Effector memory CD8-positive, alpha-beta T cell (primary cell): ENCODE results near the gene LDLRAD4.

Source experiments
- ATAC-seq: fragments of 150-1000 bp; cut with Tn5 transposase; replicated peaks from 2 replicates; pipeline ENCODE4 v1.10.0; 2021; ENCODE audit warnings: mild to moderate bottlenecking, moderate library complexity
- DNase-seq, 3 experiments: peaks; one replicate each; pipeline ENCODE4 v3.0.0; 2021
- H3K27ac Mint-ChIP-seq, 2 donors: one replicate each; pipeline ENCODE4 v1.8.0; 2022; ENCODE audit warnings: mild to moderate bottlenecking in 2 of 2, mixed read lengths in 2 of 2, moderate library complexity in 2 of 2
- H3K27me3 Mint-ChIP-seq, 2 donors: one replicate each; pipeline ENCODE4 v1.8.0; 2022; ENCODE audit warnings: mixed read lengths in 2 of 2
- H3K36me3 Mint-ChIP-seq: one replicate; pipeline ENCODE4 v1.8.0; 2022; ENCODE audit warnings: mild to moderate bottlenecking, moderate library complexity, mixed read lengths; ENCODE audit not compliant: insufficient read depth
- H3K4me1 Mint-ChIP-seq, 2 donors: one replicate each; pipeline ENCODE4 v1.8.0; 2022; ENCODE audit warnings: low read depth in 2 of 2, mixed read lengths in 2 of 2
- H3K4me3 Mint-ChIP-seq, 2 donors: one replicate each; pipeline ENCODE4 v1.8.0; 2022; ENCODE audit warnings: mild to moderate bottlenecking in 2 of 2, mixed read lengths in 2 of 2, moderate library complexity in 2 of 2
- H3K9me3 Mint-ChIP-seq, 2 donors: one replicate each; pipeline ENCODE4 v1.8.0; 2022; ENCODE audit warnings: mixed read lengths in 2 of 2

Gene LDLRAD4

GRCh38 chr18:13185675-13186198 is 32.8 kb upstream of the LDLRAD4 start:
- Mint-ChIP-seq H3K36me3 (peaks cover 3% of the 10 kb centered on the region), H3K4me3 (no peak overlapping the region), H3K27ac (no peak overlapping the region), H3K9me3 (no peaks in the 10 kb centered on the region), H3K4me1 (no peaks in the 10 kb centered on the region), H3K27me3 (peaks cover 37 to 48% of the 10 kb centered on the region in 2 donors)
- ATAC-seq (no peak), DNase-seq (no peak)

GRCh38 chr18:13186687-13187086 is 31.9 kb upstream of the LDLRAD4 start:
- no peaks in the 10 kb centered on the region for H3K9me3 Mint-ChIP-seq
- ATAC-seq: no peak

GRCh38 chr18:13187498-13187897 is 31.1 kb upstream of the LDLRAD4 start:
- H3K4me1 Mint-ChIP-seq: no peaks in the 10 kb centered on the region
- H3K4me3 Mint-ChIP-seq: no peak overlapping the region
- H3K27me3 Mint-ChIP-seq: peaks cover 20 to 34% of the 10 kb centered on the region in 2 donors
- peaks cover 2% of the 10 kb centered on the region for H3K36me3 Mint-ChIP-seq
- DNase-seq: no peak
- no peaks in the 10 kb centered on the region for H3K9me3 Mint-ChIP-seq
- no peak for ATAC-seq
- H3K27ac Mint-ChIP-seq: no peak overlapping the region

More at GRCh38 chr18:13186687-13187086, 31.9 kb upstream of the LDLRAD4 start:
- peaks cover 28 to 42% of the 10 kb centered on the region in 2 donors for H3K27me3 Mint-ChIP-seq
- DNase-seq: no peak
- H3K27ac Mint-ChIP-seq: no peak overlapping the region
- H3K4me3 Mint-ChIP-seq: no peak overlapping the region
- H3K36me3 Mint-ChIP-seq: peaks cover 3% of the 10 kb centered on the region
- H3K4me1 Mint-ChIP-seq: no peaks in the 10 kb centered on the region

GRCh38 chr18:13191031-13191430 is 27.5 kb upstream of the LDLRAD4 start:
- Mint-ChIP-seq H3K9me3 (no peaks in the 10 kb centered on the region), H3K27me3 (peaks cover 9 to 22% of the 10 kb centered on the region in 2 donors), H3K4me1 (no peaks in the 10 kb centered on the region), H3K36me3 (no peaks in the 10 kb centered on the region), H3K27ac (no peak overlapping the region), H3K4me3 (no peak overlapping the region)
- DNase-seq: no peak
- ATAC-seq: no peak

- Mint-ChIP-seq H3K36me3 (no peaks in the 10 kb centered on the region), H3K27ac (no peak overlapping the region), H3K9me3 (no peaks in the 10 kb centered on the region), H3K4me1 (no peaks in the 10 kb centered on the region), H3K27me3 (peaks cover 9 to 22% of the 10 kb centered on the region in 2 donors), H3K4me3 (no peak overlapping the region)
- ATAC-seq (no peak), DNase-seq (no peak)
Observed at GRCh38 chr18:13191779-13192178, 26.8 kb upstream of the LDLRAD4 start.

GRCh38 chr18:13192970-13193369 is 25.6 kb upstream of the LDLRAD4 start:
- ATAC-seq (no peak), DNase-seq (no peak)
- H3K36me3 Mint-ChIP-seq: no peaks in the 10 kb centered on the region
- H3K9me3 Mint-ChIP-seq: peaks cover 0 to under 1% of the 10 kb centered on the region in 2 donors
- no peaks in the 10 kb centered on the region for H3K4me1 Mint-ChIP-seq
- no peak overlapping the region for H3K4me3 Mint-ChIP-seq
- peaks cover 12 to 24% of the 10 kb centered on the region in 2 donors for H3K27me3 Mint-ChIP-seq
- no peak overlapping the region for H3K27ac Mint-ChIP-seq

GRCh38 chr18:13194239-13194638 is 24.3 kb upstream of the LDLRAD4 start:
- Mint-ChIP-seq H3K9me3 (peaks cover 3 to 13% of the 10 kb centered on the region in 2 donors), H3K4me1 (no peaks in the 10 kb centered on the region), H3K27me3 (peaks cover 25 to 33% of the 10 kb centered on the region in 2 donors), H3K36me3 (no peaks in the 10 kb centered on the region), H3K4me3 (no peak overlapping the region), H3K27ac (no peak overlapping the region)
- no peak for ATAC-seq
- no peak for DNase-seq

- Mint-ChIP-seq H3K36me3 (no peaks in the 10 kb centered on the region), H3K27ac (no peak overlapping the region), H3K9me3 (peaks cover 9 to 25% of the 10 kb centered on the region in 2 donors), H3K4me1 (no peaks in the 10 kb centered on the region), H3K4me3 (no peak overlapping the region), H3K27me3 (peaks cover 49 to 52% of the 10 kb centered on the region in 2 donors)
- ATAC-seq: no peak
- DNase-seq: no peak
Observed at GRCh38 chr18:13198701-13199100, 19.9 kb upstream of the LDLRAD4 start.

GRCh38 chr18:13199169-13199568 is 19.4 kb upstream of the LDLRAD4 start:
- Mint-ChIP-seq H3K4me1 (no peaks in the 10 kb centered on the region), H3K27me3 (peaks cover 49 to 57% of the 10 kb centered on the region in 2 donors), H3K36me3 (no peaks in the 10 kb centered on the region), H3K27ac (no peak overlapping the region), H3K9me3 (peaks cover 9 to 25% of the 10 kb centered on the region in 2 donors), H3K4me3 (no peak overlapping the region)
- no peak for ATAC-seq
- DNase-seq: no peak

- no peak overlapping the region for H3K27ac Mint-ChIP-seq
- peaks cover 9 to 25% of the 10 kb centered on the region in 2 donors for H3K9me3 Mint-ChIP-seq
- no peak overlapping the region for H3K4me3 Mint-ChIP-seq
- no peaks in the 10 kb centered on the region for H3K4me1 Mint-ChIP-seq
- peaks cover 66 to 78% of the 10 kb centered on the region in 2 donors for H3K27me3 Mint-ChIP-seq
- H3K36me3 Mint-ChIP-seq: no peaks in the 10 kb centered on the region
- ATAC-seq: no peak
- DNase-seq: no peak
Observed at GRCh38 chr18:13201292-13201691, 17.3 kb upstream of the LDLRAD4 start.

- DNase-seq: no peak
- Mint-ChIP-seq H3K4me3 (no peak overlapping the region), H3K27me3 (peaks cover 75 to 91% of the 10 kb centered on the region in 2 donors)
Observed at GRCh38 chr18:13202571-13202970, 16.0 kb upstream of the LDLRAD4 start.

GRCh38 chr18:13206301-13206700 is 12.3 kb upstream of the LDLRAD4 start:
- Mint-ChIP-seq H3K27ac (no peak overlapping the region), H3K4me3 (no peak overlapping the region), H3K4me1 (no peaks in the 10 kb centered on the region), H3K27me3 (peaks cover 63 to 88% of the 10 kb centered on the region in 2 donors), H3K36me3 (no peaks in the 10 kb centered on the region), H3K9me3 (peaks cover 0 to under 1% of the 10 kb centered on the region in 2 donors)
- ATAC-seq (no peak), DNase-seq (no peak)

More at GRCh38 chr18:13202571-13202970, 16.0 kb upstream of the LDLRAD4 start:
- Mint-ChIP-seq H3K9me3 (peaks cover 9 to 25% of the 10 kb centered on the region in 2 donors), H3K4me1 (no peaks in the 10 kb centered on the region), H3K36me3 (no peaks in the 10 kb centered on the region), H3K27ac (no peak overlapping the region)
- ATAC-seq: no peak

- no peak overlapping the region for H3K27ac Mint-ChIP-seq
Observed at GRCh38 chr18:13207294-13207693, 11.3 kb upstream of the LDLRAD4 start.

GRCh38 chr18:13211534-13211933 is 7.0 kb upstream of the LDLRAD4 start:
- ATAC-seq (no peak), DNase-seq (no peak)
- Mint-ChIP-seq H3K27me3 (peaks cover 61 to 96% of the 10 kb centered on the region in 2 donors), H3K36me3 (no peaks in the 10 kb centered on the region), H3K9me3 (no peaks in the 10 kb centered on the region), H3K4me3 (no peak overlapping the region), H3K4me1 (peaks cover 0 to 3% of the 10 kb centered on the region in 2 donors), H3K27ac (no peak overlapping the region)

More at GRCh38 chr18:13207294-13207693, 11.3 kb upstream of the LDLRAD4 start:
- Mint-ChIP-seq H3K9me3 (no peaks in the 10 kb centered on the region), H3K4me1 (no peaks in the 10 kb centered on the region), H3K4me3 (no peak overlapping the region), H3K36me3 (no peaks in the 10 kb centered on the region), H3K27me3 (peaks cover 69 to 95% of the 10 kb centered on the region in 2 donors)
- ATAC-seq (no peak), DNase-seq (no peak)
